A549 (cell line): Measurements from ENCODE around the gene PAM.

Source experiments
- BCL3 ChIP-seq: fragments of >200 bp; sonication (Bioruptor Twin); formaldehyde crosslinking; IDR thresholded peaks from 3 replicates; pipeline ENCODE4 v1.6.1; 2016
- EP300 ChIP-seq, 2 experiments: fragments of >200 bp; sonication (Bioruptor Twin); formaldehyde crosslinking; IDR thresholded peaks; 2 replicates in 1 of 2; 3 replicates in 1 of 2; pipeline ENCODE4 v1.6.1; 2016 to 2017
- HDAC2 ChIP-seq: fragments of 200-600 bp; sonication (generic); IDR thresholded peaks from 2 replicates; pipeline ENCODE4 v1.6.1; 2016
- JUNB ChIP-seq: fragments of >200 bp; sonication (Bioruptor Twin); formaldehyde crosslinking; IDR thresholded peaks from 2 replicates; pipeline ENCODE4 v1.6.1; 2016
- KDM5A ChIP-seq: fragments of 200-600 bp; sonication (generic); IDR thresholded peaks from 2 replicates; pipeline ENCODE4 v1.6.1; 2016; ENCODE audit warnings: antibody characterized with exemption, mild to moderate bottlenecking
- POLR2A ChIP-seq: IDR thresholded peaks from 2 replicates; pipeline ENCODE4 v1.6.1; 2012; ENCODE audit warnings: mild to moderate bottlenecking, low read length
- POLR2AphosphoS2 ChIP-seq: conservative IDR thresholded peaks from 2 replicates; pipeline ENCODE4 v1.6.1; 2012; ENCODE audit warnings: low read length, improper control_type of control experiment, inconsistent platforms
- SMC3 ChIP-seq: fragments of >200 bp; sonication (Bioruptor Twin); formaldehyde crosslinking; IDR thresholded peaks from 3 replicates; pipeline ENCODE4 v1.6.1; 2018; ENCODE audit warnings: inconsistent platforms
- TP53 ChIP-seq: fragments of 250-450 bp; sonication (Bioruptor Pico); IDR thresholded peaks from 2 replicates; pipeline ENCODE4 v1.5.0; 2021; ENCODE audit warnings: mild to moderate bottlenecking, moderate library complexity
- ZC3H11A ChIP-seq: fragments of 450-650 bp; IDR thresholded peaks from 2 replicates; pipeline ENCODE4 v1.6.1; 2014; ENCODE audit warnings: antibody characterized with exemption, mild to moderate bottlenecking
- ZSCAN20 ChIP-seq: fragments of 250-450 bp; sonication (Bioruptor Pico); IDR thresholded peaks from 2 replicates; pipeline ENCODE4 v1.8.0; 2022; ENCODE audit warnings: mild to moderate bottlenecking, moderate library complexity
- TF ChIP-seq, protein P1 (sequence below): fragments of >200 bp; sonication (Bioruptor Twin); formaldehyde crosslinking; IDR thresholded peaks from 3 replicates; pipeline ENCODE4 v1.5.1; 2016
- TF ChIP-seq, protein P2 (sequence below): IDR thresholded peaks from 2 replicates; pipeline ENCODE4 v1.6.1; 2012

- TF ChIP-seq JUNB (no peak), SMC3 (no peak), TP53 (CRISPR knock-in tag) (no peak), POLR2AphosphoS2 (no peak), ZC3H11A (no peak), KDM5A (no peak), ZSCAN20 (no peak), POLR2A (no peak), BCL3 (no peak), EP300 (IDR thresholded peaks at IDR 0.05) (no peak), HDAC2 (no peak)
- TF ChIP-seq, protein P1, sequence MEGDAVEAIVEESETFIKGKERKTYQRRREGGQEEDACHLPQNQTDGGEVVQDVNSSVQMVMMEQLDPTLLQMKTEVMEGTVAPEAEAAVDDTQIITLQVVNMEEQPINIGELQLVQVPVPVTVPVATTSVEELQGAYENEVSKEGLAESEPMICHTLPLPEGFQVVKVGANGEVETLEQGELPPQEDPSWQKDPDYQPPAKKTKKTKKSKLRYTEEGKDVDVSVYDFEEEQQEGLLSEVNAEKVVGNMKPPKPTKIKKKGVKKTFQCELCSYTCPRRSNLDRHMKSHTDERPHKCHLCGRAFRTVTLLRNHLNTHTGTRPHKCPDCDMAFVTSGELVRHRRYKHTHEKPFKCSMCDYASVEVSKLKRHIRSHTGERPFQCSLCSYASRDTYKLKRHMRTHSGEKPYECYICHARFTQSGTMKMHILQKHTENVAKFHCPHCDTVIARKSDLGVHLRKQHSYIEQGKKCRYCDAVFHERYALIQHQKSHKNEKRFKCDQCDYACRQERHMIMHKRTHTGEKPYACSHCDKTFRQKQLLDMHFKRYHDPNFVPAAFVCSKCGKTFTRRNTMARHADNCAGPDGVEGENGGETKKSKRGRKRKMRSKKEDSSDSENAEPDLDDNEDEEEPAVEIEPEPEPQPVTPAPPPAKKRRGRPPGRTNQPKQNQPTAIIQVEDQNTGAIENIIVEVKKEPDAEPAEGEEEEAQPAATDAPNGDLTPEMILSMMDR, result no peak
- TF ChIP-seq, protein P2, sequence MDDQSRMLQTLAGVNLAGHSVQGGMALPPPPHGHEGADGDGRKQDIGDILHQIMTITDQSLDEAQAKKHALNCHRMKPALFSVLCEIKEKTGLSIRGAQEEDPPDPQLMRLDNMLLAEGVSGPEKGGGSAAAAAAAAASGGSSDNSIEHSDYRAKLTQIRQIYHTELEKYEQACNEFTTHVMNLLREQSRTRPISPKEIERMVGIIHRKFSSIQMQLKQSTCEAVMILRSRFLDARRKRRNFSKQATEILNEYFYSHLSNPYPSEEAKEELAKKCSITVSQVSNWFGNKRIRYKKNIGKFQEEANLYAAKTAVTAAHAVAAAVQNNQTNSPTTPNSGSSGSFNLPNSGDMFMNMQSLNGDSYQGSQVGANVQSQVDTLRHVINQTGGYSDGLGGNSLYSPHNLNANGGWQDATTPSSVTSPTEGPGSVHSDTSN, result no peak
Measured at GRCh38 chr5:102807878-102808502, 52.9 kb downstream of the PAM start.
